SU-DHL-6 (cell line): ENCODE data around the gene GTF2H1.

ENCODE experiments used
- H2AFZ ChIP-seq: fragments of 200-600 bp; sonication (generic); 2 replicates; pipeline ENCODE4 v1.6.1; 2014; ENCODE audit warnings: low read depth, mild to moderate bottlenecking, moderate library complexity, mixed read lengths, antibody characterized with exemption, low read length; ENCODE audit not compliant: severe bottlenecking
- H3F3A ChIP-seq: fragments of 200-600 bp; shearing (Covaris generic); 2 replicates; pipeline ENCODE4 v1.6.0; 2016; ENCODE audit warnings: antibody characterized with exemption, mild to moderate bottlenecking; ENCODE audit not compliant: insufficient read depth
- H3K27ac ChIP-seq: fragments of 200-600 bp; sonication (generic); 2 replicates; pipeline ENCODE4 v1.5.1; 2016; ENCODE audit warnings: low read depth, mild to moderate bottlenecking, low read length, moderate library complexity, mixed read lengths
- H3K27me3 ChIP-seq: fragments of 200-600 bp; sonication (generic), shearing (Covaris generic); 2 replicates; pipeline ENCODE4 v1.6.0; 2014; ENCODE audit warnings: mild to moderate bottlenecking, low read length
- H3K36me3 ChIP-seq: fragments of 200-600 bp; sonication (generic); 2 replicates; pipeline ENCODE4 v1.6.1; 2014; ENCODE audit warnings: mild to moderate bottlenecking, low read length, mixed read lengths
- H3K4me2 ChIP-seq: fragments of 300-600, 200-600 bp; shearing (Covaris generic), sonication (generic); 2 replicates; pipeline ENCODE4 v1.6.0; 2014; ENCODE audit warnings: low read length, low read depth, mild to moderate bottlenecking; ENCODE audit not compliant: poor library complexity, severe bottlenecking
- H3K4me3 ChIP-seq: fragments of 200-600 bp; sonication (generic); 2 replicates; pipeline ENCODE4 v1.5.1; 2014; ENCODE audit warnings: antibody characterized with exemption, low read length, mild to moderate bottlenecking, mixed read lengths; ENCODE audit not compliant: insufficient read depth, poor library complexity, severe bottlenecking
- H3K79me2 ChIP-seq: fragments of 200-600 bp; sonication (generic); 2 replicates; pipeline ENCODE4 v1.6.1; 2014; ENCODE audit warnings: mild to moderate bottlenecking, low read length, moderate library complexity; ENCODE audit not compliant: insufficient read depth
- H3K9ac ChIP-seq: fragments of 200-600 bp; sonication (generic); 2 replicates; pipeline ENCODE4 v1.7.0; 2014; ENCODE audit warnings: mild to moderate bottlenecking, low read length
- H3K9me2 ChIP-seq: fragments of 200-600 bp; sonication (generic); replicated peaks from 2 replicates; pipeline ENCODE4 v1.6.1; 2014; ENCODE audit warnings: low read length; ENCODE audit not compliant: insufficient read depth
- H3K9me3 ChIP-seq: fragments of 200-600 bp; sonication (generic); 2 replicates; pipeline ENCODE4 v1.6.1; 2014; ENCODE audit warnings: low read length, mixed read lengths; ENCODE audit not compliant: insufficient read depth
- H4K20me1 ChIP-seq: fragments of 200-600 bp; sonication (generic); 2 replicates; pipeline ENCODE4 v1.6.1; 2014; ENCODE audit warnings: low read depth, mild to moderate bottlenecking, antibody characterized with exemption, low read length, moderate library complexity, mixed read lengths
- CTCF ChIP-seq: fragments of 200-600 bp; sonication (generic); IDR thresholded peaks from one replicate; pipeline ENCODE4 v1.5.1; 2017; ENCODE audit warnings: antibody characterized with exemption, mild to moderate bottlenecking, low read length, moderate library complexity; ENCODE audit not compliant: insufficient read depth, poor library complexity, severe bottlenecking
- EZH2phosphoT487 ChIP-seq: fragments of 200-600 bp; sonication (generic), shearing (Covaris generic); conservative IDR thresholded peaks from 2 replicates; pipeline ENCODE4 v1.6.1; 2018; ENCODE audit warnings: mild to moderate bottlenecking, antibody characterized with exemption, low read length, moderate library complexity, mixed read lengths

The GTF2H1 gene

GRCh38 chr11:18347471-18348125 is 25.2 kb downstream of the GTF2H1 start:
- Histone ChIP-seq H3K36me3 (peaks cover 40% of the 10 kb centered on the region), H3K4me2 (no peak overlapping the region), H3F3A (no peaks in the 10 kb centered on the region), H3K9me3 (no peaks in the 10 kb centered on the region), H3K9me2 (no peaks in the 10 kb centered on the region), H4K20me1 (no peaks in the 10 kb centered on the region), H3K4me3 (no peak overlapping the region), H3K9ac (no peak overlapping the region), H3K79me2 (no peaks in the 10 kb centered on the region), H3K27ac (no peak overlapping the region), H2AFZ (no peak overlapping the region), H3K27me3 (no peaks in the 10 kb centered on the region)
- TF ChIP-seq CTCF, result no peak
- no peak for TF ChIP-seq EZH2phosphoT487

- no peak overlapping the region for H2AFZ ChIP-seq
- no peaks in the 10 kb centered on the region for H3K27me3 ChIP-seq
- no peaks in the 10 kb centered on the region for H3K9me2 ChIP-seq
- no peaks in the 10 kb centered on the region for H3F3A ChIP-seq
- H3K4me2 ChIP-seq, result no peak overlapping the region
- H3K27ac ChIP-seq, result no peak overlapping the region
- no peak for TF ChIP-seq CTCF
- TF ChIP-seq EZH2phosphoT487, result no peak
- H3K9ac ChIP-seq, result no peak overlapping the region
- H3K79me2 ChIP-seq, result no peaks in the 10 kb centered on the region
- H3K36me3 ChIP-seq, result peaks cover 42% of the 10 kb centered on the region
- H4K20me1 ChIP-seq, result no peaks in the 10 kb centered on the region
- no peak overlapping the region for H3K4me3 ChIP-seq
- H3K9me3 ChIP-seq, result no peaks in the 10 kb centered on the region
Observed at GRCh38 chr11:18352581-18352980, 30.2 kb downstream of the GTF2H1 start.

GRCh38 chr11:18358646-18359045 is 36.3 kb downstream of the GTF2H1 start:
- no peaks in the 10 kb centered on the region for H4K20me1 ChIP-seq
- no peak overlapping the region for H3K27ac ChIP-seq
- peaks cover 48% of the 10 kb centered on the region for H3K36me3 ChIP-seq
- no peaks in the 10 kb centered on the region for H3K79me2 ChIP-seq
- no peak overlapping the region for H3K4me3 ChIP-seq
- TF ChIP-seq CTCF, result no peak
- no peak for TF ChIP-seq EZH2phosphoT487
- H3K27me3 ChIP-seq, result no peaks in the 10 kb centered on the region
- no peak overlapping the region for H3K4me2 ChIP-seq
- no peak overlapping the region for H2AFZ ChIP-seq
- H3K9me3 ChIP-seq, result no peaks in the 10 kb centered on the region
- H3K9ac ChIP-seq, result no peak overlapping the region
- H3F3A ChIP-seq, result no peaks in the 10 kb centered on the region
- no peaks in the 10 kb centered on the region for H3K9me2 ChIP-seq
